Measurements from ENCODE around the gene SLC38A1. TPM values are rescaled to one million over a fixed set of nuclear protein-coding genes. Genes with fewer than 3 reads are reported as not detected.

Gene SLC38A1
- total and polyA plus RNA-seq, 2 experiments from 2014 or later: 114 to 234 TPM

DNA sequence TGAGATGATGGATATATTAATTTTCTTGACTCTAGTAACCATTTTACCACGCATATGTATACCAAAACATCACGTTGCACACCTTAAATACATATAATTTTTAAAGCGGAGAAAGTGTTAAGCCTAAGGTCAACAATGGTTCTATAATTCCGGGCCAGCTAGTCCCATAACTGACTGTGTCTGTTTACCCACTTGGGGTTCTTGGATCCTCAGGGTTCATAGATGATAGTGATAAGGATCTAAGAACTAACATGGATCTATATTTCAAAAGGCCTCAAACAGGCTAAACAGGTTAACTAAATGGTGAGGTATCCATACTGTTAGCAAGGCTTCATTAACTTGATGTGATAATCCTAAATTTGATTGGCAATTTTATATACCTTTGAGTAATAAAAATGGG, 9.8 kb downstream of the SLC38A1 start:
- Histone ChIP-seq H3K4me3 (no peak overlapping the region), H2AFZ (no peak overlapping the region), H3K27ac (ENCODE audit: low read depth) (no peak overlapping the region), H3K79me2 (replicated peaks; ENCODE audit: insufficient read depth) (peaks cover 100% of the 10 kb centered on the region), H4K20me1 (replicated peaks; ENCODE audit: insufficient read depth) (peaks cover 44% of the 10 kb centered on the region), H3F3A (replicated peaks; ENCODE audit: low read depth) (no peaks in the 10 kb centered on the region), H3K4me1 (ENCODE audit: insufficient read depth) (peaks cover 63% of the 10 kb centered on the region), H3K27me3 (ENCODE audit: insufficient read depth) (no peaks in the 10 kb centered on the region), H3K4me2 (no peak overlapping the region), H3K9me2 (ENCODE audit: insufficient read depth) (no peaks in the 10 kb centered on the region), H3K36me3 (ENCODE audit: insufficient read depth) (peaks cover 4% of the 10 kb centered on the region; the same call in 1 of the 2 replicates)
- no peak for TF ChIP-seq POLR2AphosphoS5 (IDR thresholded peaks at IDR 0.05; ENCODE audit: low read depth)
- TF ChIP-seq EZH2phosphoT487 (IDR thresholded peaks at IDR 0.05; ENCODE audit: unreplicated experiment): no peak
- TF ChIP-seq, protein P1, sequence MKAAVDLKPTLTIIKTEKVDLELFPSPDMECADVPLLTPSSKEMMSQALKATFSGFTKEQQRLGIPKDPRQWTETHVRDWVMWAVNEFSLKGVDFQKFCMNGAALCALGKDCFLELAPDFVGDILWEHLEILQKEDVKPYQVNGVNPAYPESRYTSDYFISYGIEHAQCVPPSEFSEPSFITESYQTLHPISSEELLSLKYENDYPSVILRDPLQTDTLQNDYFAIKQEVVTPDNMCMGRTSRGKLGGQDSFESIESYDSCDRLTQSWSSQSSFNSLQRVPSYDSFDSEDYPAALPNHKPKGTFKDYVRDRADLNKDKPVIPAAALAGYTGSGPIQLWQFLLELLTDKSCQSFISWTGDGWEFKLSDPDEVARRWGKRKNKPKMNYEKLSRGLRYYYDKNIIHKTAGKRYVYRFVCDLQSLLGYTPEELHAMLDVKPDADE (IDR thresholded peaks at IDR 0.05): no peak
- no peak for TF ChIP-seq STAT1 (IDR thresholded peaks at IDR 0.05; ENCODE audit: unreplicated experiment)
- no peak for TF ChIP-seq JUNB (IDR thresholded peaks at IDR 0.05; ENCODE audit: unreplicated experiment)
- TF ChIP-seq EZH2 (IDR thresholded peaks at IDR 0.05; ENCODE audit: low read depth, unreplicated experiment): no peak
- TF ChIP-seq, protein P2, sequence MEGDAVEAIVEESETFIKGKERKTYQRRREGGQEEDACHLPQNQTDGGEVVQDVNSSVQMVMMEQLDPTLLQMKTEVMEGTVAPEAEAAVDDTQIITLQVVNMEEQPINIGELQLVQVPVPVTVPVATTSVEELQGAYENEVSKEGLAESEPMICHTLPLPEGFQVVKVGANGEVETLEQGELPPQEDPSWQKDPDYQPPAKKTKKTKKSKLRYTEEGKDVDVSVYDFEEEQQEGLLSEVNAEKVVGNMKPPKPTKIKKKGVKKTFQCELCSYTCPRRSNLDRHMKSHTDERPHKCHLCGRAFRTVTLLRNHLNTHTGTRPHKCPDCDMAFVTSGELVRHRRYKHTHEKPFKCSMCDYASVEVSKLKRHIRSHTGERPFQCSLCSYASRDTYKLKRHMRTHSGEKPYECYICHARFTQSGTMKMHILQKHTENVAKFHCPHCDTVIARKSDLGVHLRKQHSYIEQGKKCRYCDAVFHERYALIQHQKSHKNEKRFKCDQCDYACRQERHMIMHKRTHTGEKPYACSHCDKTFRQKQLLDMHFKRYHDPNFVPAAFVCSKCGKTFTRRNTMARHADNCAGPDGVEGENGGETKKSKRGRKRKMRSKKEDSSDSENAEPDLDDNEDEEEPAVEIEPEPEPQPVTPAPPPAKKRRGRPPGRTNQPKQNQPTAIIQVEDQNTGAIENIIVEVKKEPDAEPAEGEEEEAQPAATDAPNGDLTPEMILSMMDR (conservative IDR thresholded peaks at IDR 0.05; ENCODE audit: low read depth in 2 of 2): no peak
- TF ChIP-seq ZNF114 (CRISPR knock-in tag; IDR thresholded peaks at IDR 0.05): no peak
- Mint-ChIP-seq H3K4me3 (no peak overlapping the region), H3K27ac (no peak overlapping the region), H3K36me3 (ENCODE audit: low read depth) (peaks cover 38% of the 10 kb centered on the region), H3K4me1 (peaks cover 33% of the 10 kb centered on the region), H3K9me3 (no peaks in the 10 kb centered on the region), H3K27me3 (ENCODE audit: insufficient read depth, low read depth, poor library complexity) (peaks cover 1% of the 10 kb centered on the region)
- ATAC-seq (no peak), DNase-seq (ENCODE audit: low spot score) (no peak)

DNA sequence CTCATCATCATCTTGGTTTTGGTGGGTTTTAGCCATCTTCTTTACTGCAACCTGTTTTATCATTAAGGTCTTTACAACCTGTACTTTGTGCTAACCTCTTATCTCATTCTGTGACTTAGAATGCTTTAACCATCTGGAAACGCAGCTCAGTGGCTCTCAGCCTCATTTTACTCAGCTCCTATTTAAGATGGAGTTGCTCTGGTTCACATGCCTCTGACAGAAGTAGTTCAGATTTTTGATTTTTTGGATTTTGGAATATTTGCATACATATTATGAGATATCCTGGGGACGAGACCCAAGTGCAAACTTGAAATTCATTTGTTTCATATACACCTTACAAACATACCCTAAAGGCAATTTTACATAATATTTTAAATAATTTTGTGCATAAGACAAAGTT, 10.7 kb downstream of the SLC38A1 start:
- peaks cover 13% of the 10 kb centered on the region for H3K36me3 ChIP-seq (ENCODE audit: insufficient read depth)
- H3K27ac ChIP-seq (ENCODE audit: low read depth): 0 out of 2 replicates have a peak overlapping the region, but pooled peaks have one; percentile 21
- peaks cover 100% of the 10 kb centered on the region for H3K79me2 ChIP-seq (replicated peaks; ENCODE audit: insufficient read depth)
- H3K36me3 Mint-ChIP-seq (ENCODE audit: low read depth): peaks cover 46% of the 10 kb centered on the region
- H3K9me2 ChIP-seq (ENCODE audit: insufficient read depth): no peaks in the 10 kb centered on the region
- H3K27me3 ChIP-seq (ENCODE audit: insufficient read depth): no peaks in the 10 kb centered on the region
- no peaks in the 10 kb centered on the region for H3F3A ChIP-seq (replicated peaks; ENCODE audit: low read depth)
- no peak overlapping the region for H2AFZ ChIP-seq
- no peak for TF ChIP-seq CREB1 (CRISPR knock-in tag; IDR thresholded peaks at IDR 0.05; ENCODE audit: low read depth)
- no peak for TF ChIP-seq JUNB (IDR thresholded peaks at IDR 0.05; ENCODE audit: unreplicated experiment)
- TF ChIP-seq, protein P3, sequence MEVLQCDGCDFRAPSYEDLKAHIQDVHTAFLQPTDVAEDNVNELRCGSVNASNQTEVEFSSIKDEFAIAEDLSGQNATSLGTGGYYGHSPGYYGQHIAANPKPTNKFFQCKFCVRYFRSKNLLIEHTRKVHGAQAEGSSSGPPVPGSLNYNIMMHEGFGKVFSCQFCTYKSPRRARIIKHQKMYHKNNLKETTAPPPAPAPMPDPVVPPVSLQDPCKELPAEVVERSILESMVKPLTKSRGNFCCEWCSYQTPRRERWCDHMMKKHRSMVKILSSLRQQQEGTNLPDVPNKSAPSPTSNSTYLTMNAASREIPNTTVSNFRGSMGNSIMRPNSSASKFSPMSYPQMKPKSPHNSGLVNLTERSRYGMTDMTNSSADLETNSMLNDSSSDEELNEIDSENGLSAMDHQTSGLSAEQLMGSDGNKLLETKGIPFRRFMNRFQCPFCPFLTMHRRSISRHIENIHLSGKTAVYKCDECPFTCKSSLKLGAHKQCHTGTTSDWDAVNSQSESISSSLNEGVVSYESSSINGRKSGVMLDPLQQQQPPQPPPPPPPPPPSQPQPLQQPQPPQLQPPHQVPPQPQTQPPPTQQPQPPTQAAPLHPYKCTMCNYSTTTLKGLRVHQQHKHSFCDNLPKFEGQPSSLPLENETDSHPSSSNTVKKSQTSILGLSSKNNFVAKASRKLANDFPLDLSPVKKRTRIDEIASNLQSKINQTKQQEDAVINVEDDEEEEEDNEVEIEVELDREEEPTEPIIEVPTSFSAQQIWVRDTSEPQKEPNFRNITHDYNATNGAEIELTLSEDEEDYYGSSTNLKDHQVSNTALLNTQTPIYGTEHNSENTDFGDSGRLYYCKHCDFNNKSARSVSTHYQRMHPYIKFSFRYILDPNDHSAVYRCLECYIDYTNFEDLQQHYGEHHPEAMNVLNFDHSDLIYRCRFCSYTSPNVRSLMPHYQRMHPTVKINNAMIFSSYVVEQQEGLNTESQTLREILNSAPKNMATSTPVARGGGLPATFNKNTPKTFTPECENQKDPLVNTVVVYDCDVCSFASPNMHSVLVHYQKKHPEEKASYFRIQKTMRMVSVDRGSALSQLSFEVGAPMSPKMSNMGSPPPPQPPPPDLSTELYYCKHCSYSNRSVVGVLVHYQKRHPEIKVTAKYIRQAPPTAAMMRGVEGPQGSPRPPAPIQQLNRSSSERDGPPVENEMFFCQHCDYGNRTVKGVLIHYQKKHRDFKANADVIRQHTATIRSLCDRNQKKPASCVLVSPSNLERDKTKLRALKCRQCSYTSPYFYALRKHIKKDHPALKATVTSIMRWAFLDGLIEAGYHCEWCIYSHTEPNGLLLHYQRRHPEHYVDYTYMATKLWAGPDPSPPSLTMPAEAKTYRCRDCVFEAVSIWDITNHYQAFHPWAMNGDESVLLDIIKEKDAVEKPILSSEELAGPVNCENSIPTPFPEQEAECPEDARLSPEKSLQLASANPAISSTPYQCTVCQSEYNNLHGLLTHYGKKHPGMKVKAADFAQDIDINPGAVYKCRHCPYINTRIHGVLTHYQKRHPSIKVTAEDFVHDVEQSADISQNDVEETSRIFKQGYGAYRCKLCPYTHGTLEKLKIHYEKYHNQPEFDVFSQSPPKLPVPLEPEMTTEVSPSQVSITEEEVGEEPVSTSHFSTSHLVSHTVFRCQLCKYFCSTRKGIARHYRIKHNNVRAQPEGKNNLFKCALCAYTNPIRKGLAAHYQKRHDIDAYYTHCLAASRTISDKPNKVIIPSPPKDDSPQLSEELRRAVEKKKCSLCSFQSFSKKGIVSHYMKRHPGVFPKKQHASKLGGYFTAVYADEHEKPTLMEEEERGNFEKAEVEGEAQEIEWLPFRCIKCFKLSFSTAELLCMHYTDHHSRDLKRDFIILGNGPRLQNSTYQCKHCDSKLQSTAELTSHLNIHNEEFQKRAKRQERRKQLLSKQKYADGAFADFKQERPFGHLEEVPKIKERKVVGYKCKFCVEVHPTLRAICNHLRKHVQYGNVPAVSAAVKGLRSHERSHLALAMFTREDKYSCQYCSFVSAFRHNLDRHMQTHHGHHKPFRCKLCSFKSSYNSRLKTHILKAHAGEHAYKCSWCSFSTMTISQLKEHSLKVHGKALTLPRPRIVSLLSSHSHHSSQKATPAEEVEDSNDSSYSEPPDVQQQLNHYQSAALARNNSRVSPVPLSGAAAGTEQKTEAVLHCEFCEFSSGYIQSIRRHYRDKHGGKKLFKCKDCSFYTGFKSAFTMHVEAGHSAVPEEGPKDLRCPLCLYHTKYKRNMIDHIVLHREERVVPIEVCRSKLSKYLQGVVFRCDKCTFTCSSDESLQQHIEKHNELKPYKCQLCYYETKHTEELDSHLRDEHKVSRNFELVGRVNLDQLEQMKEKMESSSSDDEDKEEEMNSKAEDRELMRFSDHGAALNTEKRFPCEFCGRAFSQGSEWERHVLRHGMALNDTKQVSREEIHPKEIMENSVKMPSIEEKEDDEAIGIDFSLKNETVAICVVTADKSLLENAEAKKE (CRISPR knock-in tag; IDR thresholded peaks at IDR 0.05): no peak
- TF ChIP-seq EZH2 (IDR thresholded peaks at IDR 0.05; ENCODE audit: low read depth, unreplicated experiment): no peak
- TF ChIP-seq, protein P2 (conservative IDR thresholded peaks at IDR 0.05; ENCODE audit: low read depth in 2 of 2): no peak
- TF ChIP-seq ZNF114 (CRISPR knock-in tag; IDR thresholded peaks at IDR 0.05): no peak
- H4K20me1 ChIP-seq (replicated peaks; ENCODE audit: insufficient read depth): peaks cover 50% of the 10 kb centered on the region
- H3K4me2 ChIP-seq: no peak overlapping the region
- H3K27ac Mint-ChIP-seq: no peak overlapping the region
- H3K9me3 Mint-ChIP-seq: no peaks in the 10 kb centered on the region
- H3K4me1 ChIP-seq (ENCODE audit: insufficient read depth): peaks cover 55% of the 10 kb centered on the region
- H3K4me3 Mint-ChIP-seq: no peak overlapping the region
- DNase-seq (ENCODE audit: low spot score) (no peak), ATAC-seq (no peak)
- H3K4me3 ChIP-seq: no peak overlapping the region
- H3K27me3 Mint-ChIP-seq (ENCODE audit: insufficient read depth, low read depth, poor library complexity): peaks cover 1% of the 10 kb centered on the region
- peaks cover 25% of the 10 kb centered on the region for H3K4me1 Mint-ChIP-seq

Measured in GM23338 (cell line).